Endodermal cell (in vitro differentiated cells): Measurements from ENCODE around the gene UPF3B. TPM values are rescaled to one million over a fixed set of nuclear protein-coding genes. Genes with fewer than 3 reads are reported as not detected.
A peak's percentile ranks its signal among the peaks of the same experiment; 100 is the strongest.

Experiments used
- DNase-seq: peaks from one replicate; pipeline ENCODE4 v3.0.0-alpha.2; 2017
- H3K27ac ChIP-seq: 2 replicates; pipeline ENCODE4 v1.5.1; 2013; ENCODE audit warnings: mild to moderate bottlenecking, low read depth, low read length, moderate library complexity
- H3K27me3 ChIP-seq: 2 replicates; pipeline ENCODE4 v1.6.1; 2013; ENCODE audit warnings: mild to moderate bottlenecking, low read length, moderate library complexity; ENCODE audit not compliant: insufficient read depth, control insufficient read depth, poor library complexity, severe bottlenecking
- H3K36me3 ChIP-seq: 2 replicates; pipeline ENCODE4 v1.7.0; 2013; ENCODE audit warnings: mild to moderate bottlenecking, low read length, moderate library complexity; ENCODE audit not compliant: control insufficient read depth, insufficient read depth
- H3K4me1 ChIP-seq: one replicate; pipeline ENCODE4 v1.7.0; 2013; ENCODE audit warnings: low read length; ENCODE audit not compliant: control insufficient read depth, insufficient read depth
- H3K4me3 ChIP-seq: 2 replicates; pipeline ENCODE4 v1.5.1; 2013; ENCODE audit warnings: mild to moderate bottlenecking, low read length, moderate library complexity
- H3K9ac ChIP-seq: 2 replicates; pipeline ENCODE4 v1.6.1; 2013; ENCODE audit warnings: mild to moderate bottlenecking, low read length, moderate library complexity; ENCODE audit not compliant: poor library complexity, severe bottlenecking; ENCODE audit errors: extremely low read depth
- H3K9me3 ChIP-seq: 2 replicates; pipeline ENCODE4 v1.6.1; 2013; ENCODE audit warnings: mild to moderate bottlenecking, low read length, moderate library complexity; ENCODE audit not compliant: control insufficient read depth
- H3K27ac Mint-ChIP-seq: 2 replicates; pipeline ENCODE4 v1.8.0; 2020; ENCODE audit warnings: mixed read lengths
- H3K27me3 Mint-ChIP-seq: 2 replicates; pipeline ENCODE4 v1.8.0; 2021; ENCODE audit warnings: mild to moderate bottlenecking, mixed read lengths; ENCODE audit not compliant: insufficient read depth
- H3K36me3 Mint-ChIP-seq: 2 replicates; pipeline ENCODE4 v1.8.0; 2020; ENCODE audit warnings: low read depth, mixed read lengths
- H3K4me1 Mint-ChIP-seq: 2 replicates; pipeline ENCODE4 v1.8.0; 2020; ENCODE audit warnings: mixed read lengths
- H3K4me3 Mint-ChIP-seq: 2 replicates; pipeline ENCODE4 v1.8.0; 2020; ENCODE audit warnings: mild to moderate bottlenecking, moderate library complexity, mixed read lengths
- H3K9me3 Mint-ChIP-seq: 2 replicates; pipeline ENCODE4 v1.8.0; 2020; ENCODE audit warnings: mild to moderate bottlenecking, mixed read lengths
- CTCF ChIP-seq: fragments of 200-600 bp; sonication (generic); conservative IDR thresholded peaks from 2 replicates; pipeline ENCODE4 v1.5.0; 2021; ENCODE audit warnings: antibody characterized with exemption, mild to moderate bottlenecking
- WGBS, 2 experiments: methylation state at CpG; one replicate each; pipeline versions ENCODE4 v1.1.5 to v1.1.7; 2013; ENCODE audit warnings: missing lambda C conversion rate in 2 of 2, mixed read lengths in 1 of 2; ENCODE audit not compliant: insufficient coverage in 1 of 2, insufficient read length in 1 of 2; 5-methylcytosine and 5-hydroxymethylcytosine counted together
- total RNA-seq, 2 donors: library from RNA; stranded (reverse); fragmentation: NEBNext Ultra II Directional in 1 of 2; extraction: Animal tissue kit (Norgen Biotek cat#: 25700) in 1 of 2; gene quantifications; 2 replicates in 1 of 2; 3 replicates in 1 of 2; pipeline ENCODE4 v1.2.1, GENCODE V29; 2021

Gene UPF3B
- total RNA-seq, 2 donors from 2014 or later = 19.0 to 21.9 TPM

DNA sequence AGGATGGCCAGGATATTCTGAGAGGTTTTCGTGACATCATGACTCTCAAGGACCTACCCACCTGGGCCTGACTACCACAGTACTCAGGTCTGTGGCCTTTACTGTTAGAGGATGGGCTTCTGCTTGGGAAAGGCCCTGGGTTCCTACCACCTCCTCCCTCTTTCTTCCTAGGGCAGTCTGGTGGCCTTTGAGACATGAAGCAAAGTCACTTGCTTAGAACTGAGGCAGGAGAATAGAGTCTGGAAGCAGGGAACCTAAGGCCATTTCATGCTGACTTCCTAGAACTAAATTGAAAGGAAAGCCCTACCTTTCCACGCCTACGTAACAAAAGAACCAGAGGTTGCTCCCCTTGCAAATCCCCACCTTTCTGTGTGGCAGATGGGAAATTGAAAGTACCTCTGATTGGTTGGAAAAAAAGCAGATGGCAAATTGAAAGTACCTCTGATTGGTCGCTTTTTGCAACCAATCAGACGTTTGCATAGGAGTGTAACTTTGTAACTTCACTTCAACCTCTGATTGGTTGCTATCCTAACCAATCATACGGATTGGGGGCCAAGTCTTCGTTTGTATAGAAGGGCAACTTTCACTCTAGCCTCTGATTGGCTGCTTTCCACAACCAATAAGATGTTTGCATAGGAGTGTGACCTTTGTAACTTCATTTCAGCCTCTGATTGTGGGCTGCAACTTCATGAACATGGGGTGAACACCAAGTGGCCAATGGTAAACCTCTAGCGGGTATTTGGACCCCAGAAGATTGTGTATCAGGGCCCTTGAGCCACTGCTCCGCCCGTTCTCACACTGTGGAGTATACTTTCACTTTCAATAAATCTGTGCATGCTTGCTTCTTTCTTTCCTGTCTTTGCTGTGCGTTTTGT, 33.0 kb upstream of the UPF3B start:
- Histone ChIP-seq H3K27me3 (no peaks in the 10 kb centered on the region), H3K4me1 (no peaks in the 10 kb centered on the region), H3K9ac (no peak overlapping the region), H3K36me3 (no peaks in the 10 kb centered on the region), H3K4me3 (no peak overlapping the region), H3K27ac (no peak overlapping the region), H3K9me3 (no peaks in the 10 kb centered on the region)
- no peaks in the 10 kb centered on the region for H3K4me1 Mint-ChIP-seq
- H3K27me3 Mint-ChIP-seq = no peaks in the 10 kb centered on the region
- WGBS, 2 experiments = 91% methylated on average over 7 to 10 of the region's 11 CpGs
- H3K4me3 Mint-ChIP-seq = no peak overlapping the region
- peaks cover 52% of the 10 kb centered on the region for H3K9me3 Mint-ChIP-seq
- H3K27ac Mint-ChIP-seq = no peak overlapping the region
- no peaks in the 10 kb centered on the region for H3K36me3 Mint-ChIP-seq
- DNase-seq = no peak
- TF ChIP-seq CTCF = no peak

DNA sequence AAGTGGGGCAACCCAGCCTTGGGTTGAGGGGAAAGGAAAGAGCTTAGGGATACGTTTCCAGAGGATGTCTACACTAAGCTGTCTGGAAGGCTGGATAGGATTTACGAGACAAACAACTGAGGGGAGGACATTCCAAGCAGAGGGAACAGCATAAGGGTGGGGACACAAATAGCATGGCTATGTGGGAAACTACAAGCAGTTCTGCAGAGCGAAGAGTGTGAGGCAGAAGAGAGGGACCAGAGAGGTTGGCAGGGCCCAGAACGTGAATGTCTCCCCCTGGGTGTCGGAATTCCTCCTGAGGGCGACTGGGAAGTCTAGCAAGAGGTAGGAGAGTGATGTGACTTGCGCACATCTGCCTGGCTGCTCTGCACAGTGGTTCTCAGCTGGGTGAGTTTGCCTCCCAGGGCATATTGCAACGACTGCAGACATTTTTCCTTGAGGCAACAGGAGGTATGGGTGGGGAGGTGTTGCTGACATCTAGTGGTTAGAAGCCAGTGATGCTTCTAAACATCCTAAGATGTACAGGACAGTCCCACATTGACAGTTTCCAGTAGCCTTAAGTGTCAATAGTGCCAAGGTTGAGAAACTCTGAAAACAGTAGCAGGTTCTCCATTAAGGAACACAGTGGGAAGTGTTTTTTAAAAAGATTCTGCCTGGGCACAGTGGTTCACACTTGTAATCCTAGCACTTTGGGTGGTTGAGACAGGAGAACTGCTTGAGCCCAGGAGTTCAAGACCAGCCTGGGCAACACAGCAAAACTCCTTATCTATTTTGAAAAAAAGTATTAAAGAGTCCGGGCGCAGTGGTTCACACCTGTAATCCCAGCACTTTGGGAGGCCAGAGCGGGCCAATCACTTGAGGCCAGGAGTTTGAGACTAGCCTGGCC, 28.0 kb upstream of the UPF3B start:
- peak; percentile 65 for DNase-seq
- Mint-ChIP-seq H3K36me3 (peaks cover 14% of the 10 kb centered on the region), H3K27ac (no peak overlapping the region), H3K4me1 (no peaks in the 10 kb centered on the region), H3K27me3 (no peaks in the 10 kb centered on the region), H3K9me3 (peaks cover 57% of the 10 kb centered on the region), H3K4me3 (no peak overlapping the region)
- H3K27ac ChIP-seq = no peak overlapping the region
- H3K27me3 ChIP-seq = no peaks in the 10 kb centered on the region
- WGBS, 2 experiments = 66 to 78% methylated on average over 6 to 10 of the region's 11 CpGs
- H3K9ac ChIP-seq = no peak overlapping the region
- H3K36me3 ChIP-seq = no peaks in the 10 kb centered on the region
- H3K4me1 ChIP-seq = no peaks in the 10 kb centered on the region
- peak; percentile 71 for TF ChIP-seq CTCF
- no peaks in the 10 kb centered on the region for H3K9me3 ChIP-seq
- H3K4me3 ChIP-seq = no peak overlapping the region

GRCh38 chrX:119880076-119880475, 27.3 kb upstream of the UPF3B start:
- H3K36me3 Mint-ChIP-seq = peaks cover 16% of the 10 kb centered on the region
- Histone ChIP-seq H3K27ac (no peak overlapping the region), H3K4me1 (no peaks in the 10 kb centered on the region), H3K36me3 (no peaks in the 10 kb centered on the region), H3K4me3 (no peak overlapping the region), H3K9ac (no peak overlapping the region), H3K27me3 (no peaks in the 10 kb centered on the region), H3K9me3 (no peaks in the 10 kb centered on the region)
- no peak overlapping the region for H3K4me3 Mint-ChIP-seq
- no peak for DNase-seq
- peaks cover 59% of the 10 kb centered on the region for H3K9me3 Mint-ChIP-seq
- H3K27me3 Mint-ChIP-seq = no peaks in the 10 kb centered on the region
- no peak for TF ChIP-seq CTCF
- WGBS, 2 experiments = 93 to 100% methylated on average over 1 to 5 of the region's 5 CpGs
- H3K27ac Mint-ChIP-seq = no peak overlapping the region
- no peaks in the 10 kb centered on the region for H3K4me1 Mint-ChIP-seq
